Measurements from ENCODE around the gene IL4I1. TPM values are rescaled to one million over a fixed set of nuclear protein-coding genes. Genes with fewer than 3 reads are reported as not detected.

Gene IL4I1
- total RNA-seq, 1 donor = 0.81 TPM

- DNase-seq (ENCODE audit: low read depth in 2 of 3, low spot score in 2 of 3) = no peak
Measured at GRCh38 chr19:49906879-49907564, 10.3 kb upstream of the IL4I1 start.

- no peak for DNase-seq (ENCODE audit: low read depth in 2 of 3, low spot score in 2 of 3)
Measured at GRCh38 chr19:49904136-49904535, 7.4 kb upstream of the IL4I1 start.

- no peak for DNase-seq (ENCODE audit: low read depth in 2 of 3, low spot score in 2 of 3)
Measured at GRCh38 chr19:49895566-49896297, 955 bp downstream of the IL4I1 start.

- no peak for DNase-seq (ENCODE audit: low read depth in 2 of 3, low spot score in 2 of 3)
Measured at GRCh38 chr19:49894879-49895565, 1.7 kb downstream of the IL4I1 start.

GRCh38 chr19:49894011-49894664 is 2.5 kb downstream of the IL4I1 start:
- no peak for DNase-seq (ENCODE audit: low read depth in 2 of 3, low spot score in 2 of 3)

- DNase-seq (ENCODE audit: low read depth in 2 of 3, low spot score in 2 of 3) = no peak
Measured at GRCh38 chr19:49892716-49893115, 4.0 kb downstream of the IL4I1 start.

- DNase-seq (ENCODE audit: low read depth in 2 of 3, low spot score in 2 of 3) = no peak
Measured at GRCh38 chr19:49891393-49891792, 5.3 kb downstream of the IL4I1 start.

GRCh38 chr19:49890349-49891311 is 6.1 kb downstream of the IL4I1 start:
- DNase-seq (ENCODE audit: low read depth in 2 of 3, low spot score in 2 of 3) = peak; percentile 41 to 58 (median 51)

- DNase-seq (ENCODE audit: low read depth in 2 of 3, low spot score in 2 of 3) = peak; percentile 74 to 89 (median 83)
Measured at GRCh38 chr19:49889687-49890348, 6.9 kb downstream of the IL4I1 start.

- no peak for DNase-seq (ENCODE audit: low read depth in 2 of 3, low spot score in 2 of 3)
Measured at GRCh38 chr19:49889038-49889686, 7.5 kb downstream of the IL4I1 start.

GRCh38 chr19:49888510-49888824 is 8.2 kb downstream of the IL4I1 start:
- DNase-seq (ENCODE audit: low read depth in 2 of 3, low spot score in 2 of 3) = no peak

GRCh38 chr19:49887665-49888509 is 8.8 kb downstream of the IL4I1 start:
- no peak for DNase-seq (ENCODE audit: low read depth in 2 of 3, low spot score in 2 of 3)

- DNase-seq (ENCODE audit: low read depth in 2 of 3, low spot score in 2 of 3) = no peak
Measured at GRCh38 chr19:49887037-49887664, 9.5 kb downstream of the IL4I1 start.

GRCh38 chr19:49884760-49885159 is 11.9 kb downstream of the IL4I1 start:
- DNase-seq (ENCODE audit: low read depth in 2 of 3, low spot score in 2 of 3) = no peak

GRCh38 chr19:49884109-49884508 is 12.6 kb downstream of the IL4I1 start:
- no peak for DNase-seq (ENCODE audit: low read depth in 2 of 3, low spot score in 2 of 3)

GRCh38 chr19:49883094-49883493 is 13.6 kb downstream of the IL4I1 start:
- no peak for DNase-seq (ENCODE audit: low read depth in 2 of 3, low spot score in 2 of 3)

- DNase-seq (ENCODE audit: low read depth in 2 of 3, low spot score in 2 of 3) = no peak
Measured at GRCh38 chr19:49882643-49883042, 14.0 kb downstream of the IL4I1 start.
